ENCODE measurements around the gene ABHD11. TPM values are rescaled to one million over a fixed set of nuclear protein-coding genes. Genes with fewer than 3 reads are reported as not detected.

Gene ABHD11
- polyA plus RNA-seq, 1 donor (not counting 4 experiments of a cell fraction or from before 2014, with no cell fraction given): 11.3 TPM

- dilution Hi-C loops (cut with MboI; ENCODE audit: extremely low pct_ligation_motif_present, low sequenced_read_pairs): no loop called here
- TF ChIP-seq EZH2 (IDR thresholded peaks at IDR 0.05; ENCODE audit: low read length): no peak
- TF ChIP-seq, protein P1, sequence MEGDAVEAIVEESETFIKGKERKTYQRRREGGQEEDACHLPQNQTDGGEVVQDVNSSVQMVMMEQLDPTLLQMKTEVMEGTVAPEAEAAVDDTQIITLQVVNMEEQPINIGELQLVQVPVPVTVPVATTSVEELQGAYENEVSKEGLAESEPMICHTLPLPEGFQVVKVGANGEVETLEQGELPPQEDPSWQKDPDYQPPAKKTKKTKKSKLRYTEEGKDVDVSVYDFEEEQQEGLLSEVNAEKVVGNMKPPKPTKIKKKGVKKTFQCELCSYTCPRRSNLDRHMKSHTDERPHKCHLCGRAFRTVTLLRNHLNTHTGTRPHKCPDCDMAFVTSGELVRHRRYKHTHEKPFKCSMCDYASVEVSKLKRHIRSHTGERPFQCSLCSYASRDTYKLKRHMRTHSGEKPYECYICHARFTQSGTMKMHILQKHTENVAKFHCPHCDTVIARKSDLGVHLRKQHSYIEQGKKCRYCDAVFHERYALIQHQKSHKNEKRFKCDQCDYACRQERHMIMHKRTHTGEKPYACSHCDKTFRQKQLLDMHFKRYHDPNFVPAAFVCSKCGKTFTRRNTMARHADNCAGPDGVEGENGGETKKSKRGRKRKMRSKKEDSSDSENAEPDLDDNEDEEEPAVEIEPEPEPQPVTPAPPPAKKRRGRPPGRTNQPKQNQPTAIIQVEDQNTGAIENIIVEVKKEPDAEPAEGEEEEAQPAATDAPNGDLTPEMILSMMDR (optimal IDR thresholded peaks at IDR 0.05 in 1 of 3, IDR thresholded peaks at IDR 0.05 in 1 of 3, conservative IDR thresholded peaks at IDR 0.05 in 1 of 3; ENCODE audit: extremely low read depth in 1 of 3, insufficient read depth in 2 of 3, low read length in 3 of 3): no peak
- Histone ChIP-seq H3K4me2 (ENCODE audit: control insufficient read depth, extremely low read depth, insufficient read depth, low read depth, low read length) (no peak overlapping the region), H3K79me2 (ENCODE audit: control insufficient read depth, insufficient read depth, low read length) (no peaks in the 10 kb centered on the region), H3K27ac (ENCODE audit: control insufficient read depth, insufficient read depth, low read length) (no peak overlapping the region), H3K27me3 (ENCODE audit: control insufficient read depth, extremely low read depth, insufficient read depth, low read length) (no peaks in the 10 kb centered on the region), H3K9me1 (ENCODE audit: control insufficient read depth, extremely low read depth, insufficient read depth, low read length) (no peaks in the 10 kb centered on the region), H2AFZ (ENCODE audit: control insufficient read depth, low read length) (no peak overlapping the region), H3K9ac (ENCODE audit: control insufficient read depth, extremely low read depth, insufficient read depth, low read length) (no peak overlapping the region), H3K9me3 (ENCODE audit: control insufficient read depth, low read depth, low read length) (no peaks in the 10 kb centered on the region), H3K4me1 (ENCODE audit: control insufficient read depth, extremely low read depth, insufficient read depth, low read length) (no peaks in the 10 kb centered on the region), H3K4me3 (ENCODE audit: control insufficient read depth in 2 of 3, extremely low read depth in 1 of 3, insufficient read depth in 2 of 3, low read depth in 1 of 3, low read length in 3 of 3) (no peak overlapping the region), H4K20me1 (ENCODE audit: control insufficient read depth, extremely low read depth, insufficient read depth, low read length) (peaks cover 4% of the 10 kb centered on the region), H3K36me3 (ENCODE audit: control insufficient read depth in 2 of 2, extremely low read depth in 1 of 2, insufficient read depth in 2 of 2, low read length in 2 of 2) (peaks cover 47 to 54% of the 10 kb centered on the region in 2 experiments)
- DNase-seq (ENCODE audit: low read depth, low spot score) (no peak), FAIRE-seq (no peak)
Observed at GRCh38 chr7:73698410-73698809, 40.2 kb downstream of the ABHD11 start.

DNA sequence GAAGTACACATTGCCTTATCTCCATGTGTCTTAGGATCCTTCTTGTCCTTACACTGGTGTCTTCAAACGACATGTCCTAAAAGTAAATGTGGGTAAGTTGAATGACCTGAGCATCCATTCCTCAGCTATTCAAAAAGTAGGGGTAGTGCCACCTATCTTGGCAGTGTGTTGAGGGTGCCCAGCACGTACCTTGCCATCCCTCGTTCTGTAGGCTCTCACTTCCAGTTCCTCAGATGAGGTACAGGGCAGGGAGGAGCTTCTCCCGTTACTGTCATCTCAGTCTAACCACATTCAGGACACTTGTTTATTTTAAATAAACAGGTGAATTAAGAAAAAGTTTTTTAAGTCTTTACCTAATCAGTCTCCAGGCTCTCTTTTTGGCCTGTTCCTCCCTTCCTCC is 42.2 kb downstream of the ABHD11 start:
- Histone ChIP-seq H3K4me2 (ENCODE audit: control insufficient read depth, extremely low read depth, insufficient read depth, low read depth, low read length) (no peak overlapping the region), H3K4me1 (ENCODE audit: control insufficient read depth, extremely low read depth, insufficient read depth, low read length) (no peaks in the 10 kb centered on the region), H3K9ac (ENCODE audit: control insufficient read depth, extremely low read depth, insufficient read depth, low read length) (no peak overlapping the region), H3K4me3 (ENCODE audit: control insufficient read depth in 2 of 3, extremely low read depth in 1 of 3, insufficient read depth in 2 of 3, low read depth in 1 of 3, low read length in 3 of 3) (no peak overlapping the region), H3K9me3 (ENCODE audit: control insufficient read depth, low read depth, low read length) (no peaks in the 10 kb centered on the region), H3K79me2 (ENCODE audit: control insufficient read depth, insufficient read depth, low read length) (no peaks in the 10 kb centered on the region), H2AFZ (ENCODE audit: control insufficient read depth, low read length) (no peak overlapping the region), H3K27me3 (ENCODE audit: control insufficient read depth, extremely low read depth, insufficient read depth, low read length) (no peaks in the 10 kb centered on the region), H3K9me1 (ENCODE audit: control insufficient read depth, extremely low read depth, insufficient read depth, low read length) (no peaks in the 10 kb centered on the region), H3K36me3 (ENCODE audit: control insufficient read depth in 2 of 2, extremely low read depth in 1 of 2, insufficient read depth in 2 of 2, low read length in 2 of 2) (peaks cover 42 to 47% of the 10 kb centered on the region in 2 experiments), H4K20me1 (ENCODE audit: control insufficient read depth, extremely low read depth, insufficient read depth, low read length) (no peaks in the 10 kb centered on the region), H3K27ac (ENCODE audit: control insufficient read depth, insufficient read depth, low read length) (no peak overlapping the region)
- no peak for TF ChIP-seq EZH2 (IDR thresholded peaks at IDR 0.05; ENCODE audit: low read length)
- TF ChIP-seq, protein P1 (optimal IDR thresholded peaks at IDR 0.05 in 1 of 3, IDR thresholded peaks at IDR 0.05 in 1 of 3, conservative IDR thresholded peaks at IDR 0.05 in 1 of 3; ENCODE audit: extremely low read depth in 1 of 3, insufficient read depth in 2 of 3, low read length in 3 of 3): no peak
- dilution Hi-C loops (cut with MboI; ENCODE audit: extremely low pct_ligation_motif_present, low sequenced_read_pairs): no loop called here
- FAIRE-seq: no peak
- no peak for DNase-seq (ENCODE audit: low read depth, low spot score)
